ENCODE measurements around the gene ANO10. TPM values are rescaled to one million over a fixed set of nuclear protein-coding genes. Genes with fewer than 3 reads are reported as not detected.

The ANO10 gene
- polyA plus RNA-seq, 3 donors, result 11.2 to 24.8 (median 21.6) TPM

DNA sequence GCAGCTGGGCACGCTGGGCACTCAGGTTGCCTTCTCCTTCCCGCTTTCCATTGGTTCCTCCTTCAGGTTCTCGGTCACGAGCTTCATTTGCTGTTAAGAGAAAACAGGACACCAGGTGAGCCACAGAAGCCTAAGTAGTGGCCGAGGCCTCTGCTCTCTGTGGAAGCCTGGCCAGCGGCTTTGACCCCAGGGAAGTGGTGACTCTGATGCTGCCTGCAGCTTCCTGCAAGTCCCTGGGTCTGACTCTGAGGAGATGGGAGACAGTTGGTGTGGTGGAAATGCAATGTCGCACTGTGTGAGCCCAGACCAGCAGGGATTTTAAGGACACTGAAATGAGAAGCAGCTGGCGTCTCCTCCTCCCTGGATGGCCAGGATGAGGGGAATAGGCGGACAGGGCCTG lies 254.9 kb downstream of the ANO10 start:
- no peak overlapping the region for H3K27ac ChIP-seq (ENCODE audit: low read depth in 1 of 2, low read length in 2 of 2)
- H3K27me3 ChIP-seq (ENCODE audit: control insufficient read depth in 2 of 2, insufficient read depth in 2 of 2, low read length in 2 of 2), result no peaks in the 10 kb centered on the region
- no peaks in the 10 kb centered on the region for H4K20me1 ChIP-seq (ENCODE audit: insufficient read depth, low read length)
- Mint-ChIP-seq H3K4me1 (peaks cover 15% of the 10 kb centered on the region), H3K36me3 (peaks cover 19 to 35% of the 10 kb centered on the region in 2 donors), H3K27me3 (ENCODE audit: low read depth in 3 of 3) (peaks cover 0 to 2% (median 1%) of the 10 kb centered on the region in 3 donors), H3K27ac (peak overlapping the region in 1 of 7 donors; percentile 46), H3K4me3 (no peak overlapping the region), H3K9me3 (peaks cover 0 to 5% (median 0%) of the 10 kb centered on the region in 7 donors)
- no peak overlapping the region for H2AFZ ChIP-seq (ENCODE audit: insufficient read depth, low read depth, low read length, poor library complexity, severe bottlenecking)
- TF ChIP-seq, protein P1, sequence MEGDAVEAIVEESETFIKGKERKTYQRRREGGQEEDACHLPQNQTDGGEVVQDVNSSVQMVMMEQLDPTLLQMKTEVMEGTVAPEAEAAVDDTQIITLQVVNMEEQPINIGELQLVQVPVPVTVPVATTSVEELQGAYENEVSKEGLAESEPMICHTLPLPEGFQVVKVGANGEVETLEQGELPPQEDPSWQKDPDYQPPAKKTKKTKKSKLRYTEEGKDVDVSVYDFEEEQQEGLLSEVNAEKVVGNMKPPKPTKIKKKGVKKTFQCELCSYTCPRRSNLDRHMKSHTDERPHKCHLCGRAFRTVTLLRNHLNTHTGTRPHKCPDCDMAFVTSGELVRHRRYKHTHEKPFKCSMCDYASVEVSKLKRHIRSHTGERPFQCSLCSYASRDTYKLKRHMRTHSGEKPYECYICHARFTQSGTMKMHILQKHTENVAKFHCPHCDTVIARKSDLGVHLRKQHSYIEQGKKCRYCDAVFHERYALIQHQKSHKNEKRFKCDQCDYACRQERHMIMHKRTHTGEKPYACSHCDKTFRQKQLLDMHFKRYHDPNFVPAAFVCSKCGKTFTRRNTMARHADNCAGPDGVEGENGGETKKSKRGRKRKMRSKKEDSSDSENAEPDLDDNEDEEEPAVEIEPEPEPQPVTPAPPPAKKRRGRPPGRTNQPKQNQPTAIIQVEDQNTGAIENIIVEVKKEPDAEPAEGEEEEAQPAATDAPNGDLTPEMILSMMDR (IDR thresholded peaks at IDR 0.05), result no peak
- peaks cover 9 to 12% of the 10 kb centered on the region in 2 donors for H3K4me1 ChIP-seq (ENCODE audit: control insufficient read depth in 1 of 2, insufficient read depth in 2 of 2, low read length in 2 of 2)
- 94% methylated on average over 9 of the region's 9 CpGs for WGBS (ENCODE audit: insufficient coverage)
- peaks cover 16 to 20% of the 10 kb centered on the region in 2 donors for H3K36me3 ChIP-seq (replicated peaks in 1 of 2; ENCODE audit: control insufficient read depth in 1 of 2, insufficient read depth in 2 of 2, low read length in 2 of 2)
- no peak overlapping the region for H3K4me2 ChIP-seq (replicated peaks; ENCODE audit: extremely low read depth, low read length, poor library complexity, severe bottlenecking)
- no peak overlapping the region for H3K9ac ChIP-seq (ENCODE audit: insufficient read depth, low read length, poor library complexity, severe bottlenecking)
- DNase-seq, result no peak
- no peaks in the 10 kb centered on the region for H3K79me2 ChIP-seq (ENCODE audit: insufficient read depth, low read length)
- H3K4me3 ChIP-seq (replicated peaks in 1 of 3; ENCODE audit: low read depth in 2 of 3, low read length in 3 of 3), result no peak overlapping the region
- intact Hi-C loops (cut with micrococcal nuclease), result no loop called here
- H3K9me3 ChIP-seq (replicated peaks in 1 of 2; ENCODE audit: control insufficient read depth in 1 of 2, insufficient read depth in 1 of 2, low read length in 2 of 2), result no peaks in the 10 kb centered on the region

DNA sequence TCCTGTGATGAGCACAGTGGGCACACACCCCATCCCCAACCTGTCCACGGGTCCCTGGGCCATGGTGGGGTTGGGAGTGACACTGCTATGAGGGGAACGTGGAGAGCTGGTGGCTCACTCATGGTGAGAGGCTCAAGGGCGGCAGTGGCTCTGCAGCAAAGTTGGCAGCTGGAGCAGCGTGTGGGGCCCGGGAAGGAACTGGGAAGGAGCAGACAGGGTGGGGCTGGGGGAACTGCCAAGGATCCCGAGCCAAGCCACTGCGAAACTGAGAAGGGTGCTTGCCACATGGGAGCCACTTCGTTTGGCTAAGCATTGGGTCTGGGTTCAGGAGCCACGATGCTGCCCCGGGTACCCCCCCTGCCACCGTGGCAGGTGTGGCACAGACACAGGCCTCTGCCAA lies 255.3 kb downstream of the ANO10 start:
- Histone ChIP-seq H3K79me2 (ENCODE audit: insufficient read depth, low read length) (no peaks in the 10 kb centered on the region), H4K20me1 (ENCODE audit: insufficient read depth, low read length) (no peaks in the 10 kb centered on the region), H3K9me3 (replicated peaks in 1 of 2; ENCODE audit: control insufficient read depth in 1 of 2, insufficient read depth in 1 of 2, low read length in 2 of 2) (no peaks in the 10 kb centered on the region), H3K27ac (ENCODE audit: low read depth in 1 of 2, low read length in 2 of 2) (no peak overlapping the region), H2AFZ (ENCODE audit: insufficient read depth, low read depth, low read length, poor library complexity, severe bottlenecking) (no peak overlapping the region), H3K4me2 (replicated peaks; ENCODE audit: extremely low read depth, low read length, poor library complexity, severe bottlenecking) (no peak overlapping the region), H3K4me3 (replicated peaks in 1 of 3; ENCODE audit: low read depth in 2 of 3, low read length in 3 of 3) (no peak overlapping the region), H3K4me1 (ENCODE audit: control insufficient read depth in 1 of 2, insufficient read depth in 2 of 2, low read length in 2 of 2) (peaks cover 9 to 12% of the 10 kb centered on the region in 2 donors), H3K27me3 (ENCODE audit: control insufficient read depth in 2 of 2, insufficient read depth in 2 of 2, low read length in 2 of 2) (no peaks in the 10 kb centered on the region), H3K9ac (ENCODE audit: insufficient read depth, low read length, poor library complexity, severe bottlenecking) (no peak overlapping the region), H3K36me3 (replicated peaks in 1 of 2; ENCODE audit: control insufficient read depth in 1 of 2, insufficient read depth in 2 of 2, low read length in 2 of 2) (peaks cover 16 to 20% of the 10 kb centered on the region in 2 donors)
- H3K27me3 Mint-ChIP-seq (ENCODE audit: low read depth in 3 of 3), result peaks cover 0 to 2% (median 1%) of the 10 kb centered on the region in 3 donors
- H3K4me1 Mint-ChIP-seq, result peaks cover 15% of the 10 kb centered on the region
- intact Hi-C loops (cut with micrococcal nuclease), result no loop called here
- TF ChIP-seq, protein P1 (IDR thresholded peaks at IDR 0.05), result no peak
- no peak for DNase-seq
- peaks cover 19 to 35% of the 10 kb centered on the region in 2 donors for H3K36me3 Mint-ChIP-seq
- 95% methylated on average over 10 of the region's 11 CpGs for WGBS (ENCODE audit: insufficient coverage)
- peak overlapping the region in 2 of 7 donors; percentile 54 to 59 for H3K27ac Mint-ChIP-seq
- H3K4me3 Mint-ChIP-seq, result no peak overlapping the region
- H3K9me3 Mint-ChIP-seq, result peaks cover 0 to 5% (median 0%) of the 10 kb centered on the region in 7 donors
